GM10266 (cell line): ENCODE measurements around the gene TBX4.

Source experiments
- DNase-seq: peaks from one replicate; pipeline ENCODE4 v3.0.0; 2012; ENCODE audit errors: extremely low spot score
- CTCF ChIP-seq: IDR thresholded peaks from 2 replicates; pipeline ENCODE4 v1.5.1; 2012; ENCODE audit warnings: mild to moderate bottlenecking, low read depth; ENCODE audit not compliant: control insufficient read depth, insufficient read depth; ENCODE audit errors: missing control alignments

The TBX4 gene

GRCh38 chr17:61415374-61416210, 36.6 kb upstream of the TBX4 start:
- no peak for DNase-seq
- TF ChIP-seq CTCF: no peak

- TF ChIP-seq CTCF: no peak
- no peak for DNase-seq
Measured at GRCh38 chr17:61416211-61416539, 36.0 kb upstream of the TBX4 start.

GRCh38 chr17:61416540-61417363, 35.5 kb upstream of the TBX4 start:
- DNase-seq: peak; percentile 84
- peak; percentile 91 for TF ChIP-seq CTCF

- TF ChIP-seq CTCF: no peak
- DNase-seq: no peak
Measured at GRCh38 chr17:61418449-61418848, 33.8 kb upstream of the TBX4 start.

- DNase-seq: no peak
- TF ChIP-seq CTCF: no peak
Measured at GRCh38 chr17:61419496-61420046, 32.7 kb upstream of the TBX4 start.

- DNase-seq: no peak
- no peak for TF ChIP-seq CTCF
Measured at GRCh38 chr17:61420052-61420451, 32.2 kb upstream of the TBX4 start.
